ENCODE results near the gene MBTD1. TPM values are rescaled to one million over a fixed set of nuclear protein-coding genes. Genes with fewer than 3 reads are reported as not detected.

MBTD1 gene
- total RNA-seq (ENCODE audit: low replicate concordance): 7.4 and 11.3 TPM in 2 replicates

DNA sequence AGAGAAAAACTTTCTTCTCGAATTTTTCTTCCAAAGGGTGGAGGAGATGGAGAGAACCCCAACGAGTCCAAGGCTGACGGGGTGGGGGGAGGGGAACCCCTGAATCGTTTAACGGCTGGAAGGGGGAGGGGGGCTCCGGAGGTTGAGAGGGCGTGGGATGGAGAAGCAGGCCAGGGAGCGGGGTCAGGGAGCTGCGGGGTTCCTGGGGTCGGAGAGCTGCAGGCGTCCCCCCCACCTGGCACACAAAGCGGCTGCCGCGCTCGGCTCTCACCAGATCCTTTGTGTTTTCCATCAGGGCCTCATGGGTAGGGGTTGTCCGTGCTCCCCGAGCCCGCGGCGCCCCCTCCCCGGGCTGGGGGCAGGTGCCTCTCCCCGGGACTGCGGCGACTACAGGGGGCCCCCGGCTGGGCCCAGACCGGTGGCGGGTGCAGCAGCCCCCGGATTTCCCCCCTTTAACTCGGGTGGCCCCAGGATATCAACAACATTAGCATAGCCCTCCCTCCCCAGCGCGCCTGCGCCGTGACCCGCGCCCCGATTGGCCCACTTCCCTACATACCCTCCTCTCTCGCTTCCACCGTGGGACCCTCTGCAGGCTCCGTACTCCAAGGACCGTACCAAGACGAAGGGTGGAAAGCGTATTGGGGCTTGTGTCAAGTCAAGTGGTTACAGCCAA is at the start of gene MBTD1:
Gene MBTD1 (minus strand): TSS at position 486 of the 673 bp plus-strand sequence. CDS start 34,888 bp downstream, outside the sequence.

GRCh38 chr17:51260237-51261023 is 581 bp upstream of the MBTD1 start, which contains the start of gene UTP18:
UTP18 (plus strand) TSS chr17:51260546; CDS start chr17:51260585, 39 bp downstream.

DNA sequence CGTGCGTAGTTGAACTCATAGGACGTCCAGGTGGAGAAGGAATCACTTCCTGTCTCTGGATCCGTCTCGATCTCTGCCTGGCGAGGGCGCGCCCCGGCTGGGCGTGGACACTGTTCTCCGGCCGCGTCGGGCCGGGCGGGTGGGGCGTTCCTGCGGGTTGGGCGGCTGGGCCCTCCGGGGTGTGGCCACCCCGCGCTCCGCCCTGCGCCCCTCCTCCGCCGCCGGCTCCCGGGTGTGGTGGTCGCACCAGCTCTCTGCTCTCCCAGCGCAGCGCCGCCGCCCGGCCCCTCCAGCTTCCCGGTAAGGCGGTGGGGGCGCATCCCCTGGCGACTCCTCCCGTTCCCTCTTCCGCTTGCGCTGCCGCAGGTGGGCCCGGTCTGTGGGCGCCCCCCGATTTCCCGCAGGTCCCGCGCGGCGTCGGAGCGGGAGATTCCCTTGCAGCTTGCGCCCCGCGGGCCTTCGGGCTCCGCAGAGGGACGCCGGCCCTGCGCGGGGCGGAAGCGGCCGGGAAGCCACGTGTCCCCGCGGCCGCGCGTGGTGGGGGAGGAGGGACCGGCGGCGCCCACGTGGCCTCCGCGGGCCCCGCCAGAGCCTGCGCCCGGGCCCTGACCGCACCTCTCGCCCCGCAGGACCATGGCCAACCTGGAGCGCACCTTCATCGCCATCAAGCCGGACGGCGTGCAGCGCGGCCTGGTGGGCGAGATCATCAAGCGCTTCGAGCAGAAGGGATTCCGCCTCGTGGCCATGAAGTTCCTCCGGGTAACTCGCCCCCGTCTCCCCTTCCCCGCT is 93.5 kb downstream of the MBTD1 start, which contains the start of gene NME2:
Gene NME2 (plus strand): TSS at position 214 of the 789 bp plus-strand sequence. CDS start 420 bp downstream, at position 634.

GRCh38 chr17:51153210-51154072 is 106.4 kb downstream of the MBTD1 start, which contains the start of gene NME1:
NME1 (plus strand) TSS chr17:51153559; CDS start chr17:51155655, 2,096 bp downstream.

Other genes with a start within 250 kb of the MBTD1 start
- 94.9 and 120 TPM in 2 replicates for gene SPAG9, start 139.2 kb downstream of the MBTD1 start, total RNA-seq (ENCODE audit: low replicate concordance)
- 72.3 and 198 TPM in 2 replicates for gene NME1, start 106.5 kb downstream of the MBTD1 start, total RNA-seq (ENCODE audit: low replicate concordance)
- 825 and 834 TPM in 2 replicates for gene NME2, start 93.6 kb downstream of the MBTD1 start, total RNA-seq (ENCODE audit: low replicate concordance)
- 19.2 and 34.0 TPM in 2 replicates for gene UTP18, start 497 bp upstream of the MBTD1 start, total RNA-seq (ENCODE audit: low replicate concordance)

All from smooth muscle cell of the coronary artery (primary cell).